Upper lobe of right lung (tissue), 1 donor: ENCODE data around the gene ZSCAN2. TPM values are rescaled to one million over a fixed set of nuclear protein-coding genes. Genes with fewer than 3 reads are reported as not detected.

ENCODE experiments used
- ATAC-seq: fragments of 200-7000 bp; cut with Tn5 transposase; one replicate; pipeline ENCODE4 v1.9.1; 2020; ENCODE audit warnings: mild to moderate bottlenecking, moderate library complexity
- DNase-seq: peaks from one replicate; pipeline ENCODE4 v3.0.0-alpha.2; 2020
- H3K27ac ChIP-seq: fragments of 200-600 bp; one replicate; pipeline ENCODE4 v1.8.0; 2022
- H3K27me3 ChIP-seq: fragments of 200-600 bp; one replicate; pipeline ENCODE4 v1.8.0; 2022; ENCODE audit warnings: mild to moderate bottlenecking
- H3K36me3 ChIP-seq: fragments of 200-600 bp; one replicate; pipeline ENCODE4 v1.8.0; 2022
- H3K4me1 ChIP-seq: fragments of 200-600 bp; one replicate; pipeline ENCODE4 v1.8.0; 2022
- H3K4me3 ChIP-seq: fragments of 200-600 bp; one replicate; pipeline ENCODE4 v1.8.0; 2022; ENCODE audit warnings: mild to moderate bottlenecking
- H3K9me3 ChIP-seq: fragments of 200-600 bp; one replicate; pipeline ENCODE4 v1.8.0; 2022
- intact Hi-C: fragments of 100-400 bp; cut with DNase I; formaldehyde crosslinking; loops from one replicate; pipeline ENCODE4 v1.11.0; 2022
- total RNA-seq: library from RNA; stranded (reverse); fragmentation: NEBNext Ultra II Directional; extraction: Animal tissue kit (Norgen Biotek cat#: 25700); gene quantifications from one replicate; pipeline ENCODE4 v1.2.1, GENCODE V29; 2021
- TF ChIP-seq, protein P1 (sequence below): fragments of 200-600 bp; IDR thresholded peaks from one replicate; pipeline ENCODE4 v1.8.0; 2022; ENCODE audit warnings: antibody characterized with exemption
- donor health status: DM: no; HTN: yes; CAD: no; lungs with severe emphysema.

The ZSCAN2 gene
- total RNA-seq, 1 donor from 2014 or later = 5.8 TPM

DNA sequence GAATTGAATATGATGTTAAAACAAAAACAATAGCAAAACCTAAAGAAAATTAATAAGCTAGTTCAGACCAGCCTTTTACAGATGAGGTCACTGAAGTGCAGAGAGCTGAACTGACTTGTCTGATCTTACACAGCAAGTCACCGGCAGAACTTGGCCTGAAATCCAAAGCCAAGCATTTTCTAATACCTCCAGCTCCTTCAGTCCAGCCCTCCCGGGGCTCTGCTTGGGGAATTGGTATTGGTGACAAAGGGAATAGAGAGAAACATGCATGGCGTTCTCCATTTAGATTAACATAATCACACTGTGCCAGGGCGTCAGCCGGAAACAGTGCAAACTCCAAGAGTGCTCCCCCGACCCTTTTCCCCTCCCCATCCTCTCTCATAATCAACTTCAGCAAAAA is 14.1 kb upstream of the ZSCAN2 start:
- no peaks in the 10 kb centered on the region for H3K36me3 ChIP-seq
- H3K9me3 ChIP-seq = no peaks in the 10 kb centered on the region
- no peak overlapping the region for H3K27ac ChIP-seq
- peaks cover 3% of the 10 kb centered on the region for H3K4me1 ChIP-seq
- ATAC-seq (no peak), DNase-seq (no peak)
- no peaks in the 10 kb centered on the region for H3K27me3 ChIP-seq
- intact Hi-C loops = loop anchor here (5.0 kb wide), 1 partner anchor 346 kb away; no protein-coding TSS in a partner anchor
- H3K4me3 ChIP-seq = no peak overlapping the region
- TF ChIP-seq, protein P1, sequence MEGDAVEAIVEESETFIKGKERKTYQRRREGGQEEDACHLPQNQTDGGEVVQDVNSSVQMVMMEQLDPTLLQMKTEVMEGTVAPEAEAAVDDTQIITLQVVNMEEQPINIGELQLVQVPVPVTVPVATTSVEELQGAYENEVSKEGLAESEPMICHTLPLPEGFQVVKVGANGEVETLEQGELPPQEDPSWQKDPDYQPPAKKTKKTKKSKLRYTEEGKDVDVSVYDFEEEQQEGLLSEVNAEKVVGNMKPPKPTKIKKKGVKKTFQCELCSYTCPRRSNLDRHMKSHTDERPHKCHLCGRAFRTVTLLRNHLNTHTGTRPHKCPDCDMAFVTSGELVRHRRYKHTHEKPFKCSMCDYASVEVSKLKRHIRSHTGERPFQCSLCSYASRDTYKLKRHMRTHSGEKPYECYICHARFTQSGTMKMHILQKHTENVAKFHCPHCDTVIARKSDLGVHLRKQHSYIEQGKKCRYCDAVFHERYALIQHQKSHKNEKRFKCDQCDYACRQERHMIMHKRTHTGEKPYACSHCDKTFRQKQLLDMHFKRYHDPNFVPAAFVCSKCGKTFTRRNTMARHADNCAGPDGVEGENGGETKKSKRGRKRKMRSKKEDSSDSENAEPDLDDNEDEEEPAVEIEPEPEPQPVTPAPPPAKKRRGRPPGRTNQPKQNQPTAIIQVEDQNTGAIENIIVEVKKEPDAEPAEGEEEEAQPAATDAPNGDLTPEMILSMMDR = no peak

DNA sequence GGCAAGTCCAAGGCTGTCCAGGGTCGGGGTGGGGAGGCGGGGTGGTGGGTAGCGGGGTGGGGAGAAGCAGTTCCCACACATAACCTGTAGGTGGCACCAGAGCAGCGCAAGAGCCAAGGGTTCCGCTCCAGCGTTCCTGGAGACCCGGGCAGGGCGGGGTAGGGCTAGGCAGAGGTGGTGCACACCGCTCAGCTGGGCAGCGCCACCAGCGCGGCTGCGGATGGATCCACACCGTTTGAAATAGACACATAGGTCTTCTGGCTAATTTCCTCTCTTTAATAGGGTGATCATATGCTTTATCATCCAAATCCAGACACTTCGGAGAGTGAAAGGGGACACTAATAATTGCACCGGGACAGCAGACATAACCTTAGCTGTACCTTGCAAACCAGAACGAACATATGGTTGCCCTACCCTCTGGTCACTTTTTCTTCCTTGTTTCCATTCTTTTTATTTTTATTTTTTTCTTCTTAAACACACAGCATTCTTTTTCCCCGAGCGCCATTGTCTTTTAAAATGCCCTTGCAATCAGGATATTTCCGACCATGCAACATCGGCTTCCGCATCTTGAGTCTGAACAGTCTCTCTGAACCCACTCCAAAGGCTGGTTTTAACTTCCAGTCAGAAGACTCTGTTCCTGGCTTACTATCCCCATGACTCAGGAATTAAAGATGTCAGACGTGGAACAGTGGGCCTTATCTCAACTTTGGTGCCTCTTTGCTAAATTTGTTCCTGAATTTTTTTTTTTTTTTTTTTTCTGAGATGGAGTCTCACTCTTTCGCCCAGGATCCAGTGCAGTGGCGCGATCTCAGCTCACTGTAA is 12.5 kb upstream of the ZSCAN2 start:
- intact Hi-C loops = loop anchor here (5.0 kb wide), 1 partner anchor 344 kb away; no protein-coding TSS in a partner anchor
- H3K36me3 ChIP-seq = no peaks in the 10 kb centered on the region
- DNase-seq (peak; percentile 93), ATAC-seq (peak; percentile 100)
- peaks cover 3% of the 10 kb centered on the region for H3K4me1 ChIP-seq
- no peak overlapping the region for H3K27ac ChIP-seq
- H3K4me3 ChIP-seq = peak overlapping the region; percentile 50
- H3K9me3 ChIP-seq = no peaks in the 10 kb centered on the region
- TF ChIP-seq, protein P1 = peak; percentile 93
- no peaks in the 10 kb centered on the region for H3K27me3 ChIP-seq

DNA sequence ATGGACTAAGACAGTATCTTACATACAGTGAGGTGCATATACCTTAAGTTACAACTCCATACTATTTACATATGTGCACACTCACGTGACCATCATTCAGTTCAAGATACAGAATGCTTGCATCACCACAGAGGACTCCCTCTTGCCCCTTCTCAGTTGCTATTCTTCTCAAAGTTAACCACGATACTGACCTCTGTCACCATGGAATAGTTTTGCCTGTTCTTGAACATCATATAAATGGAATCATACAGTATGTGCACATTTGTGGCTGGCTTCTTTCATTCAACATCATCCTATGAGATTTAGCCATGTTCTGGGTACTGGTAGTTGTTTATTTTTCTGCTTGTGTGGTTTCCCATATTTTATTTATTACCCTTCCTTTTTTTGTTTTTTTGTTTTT is 10.4 kb upstream of the ZSCAN2 start:
- intact Hi-C loops = no loop called here
- ATAC-seq (no peak), DNase-seq (no peak)

DNA sequence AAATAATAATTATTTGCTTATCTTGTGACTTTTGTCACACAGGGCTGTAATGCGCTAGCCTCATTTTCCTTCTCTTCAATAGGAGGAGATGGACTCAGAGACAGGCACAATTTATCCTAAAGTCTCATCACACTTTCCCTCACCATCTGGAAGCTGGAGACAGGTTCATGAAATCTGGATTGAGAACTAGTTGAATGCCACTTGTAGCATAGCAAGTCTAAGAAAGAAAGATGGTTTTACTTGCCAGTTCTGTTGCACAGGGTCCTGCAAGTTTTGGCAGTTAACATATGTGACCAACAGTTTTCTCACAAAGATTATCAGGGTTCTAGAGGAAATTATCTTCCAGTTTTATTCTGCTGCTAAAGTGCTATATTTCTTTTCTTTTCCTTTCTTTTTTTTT is 9.0 kb upstream of the ZSCAN2 start:
- H3K4me3 ChIP-seq = no peak overlapping the region
- no peak for ATAC-seq
- intact Hi-C loops = no loop called here
- no peaks in the 10 kb centered on the region for H3K27me3 ChIP-seq
- H3K9me3 ChIP-seq = no peaks in the 10 kb centered on the region
- DNase-seq = no peak
- no peak overlapping the region for H3K27ac ChIP-seq
- H3K36me3 ChIP-seq = no peaks in the 10 kb centered on the region
- H3K4me1 ChIP-seq = peaks cover 7% of the 10 kb centered on the region
- TF ChIP-seq, protein P1 = no peak

More for the DNA sequence above, 10.4 kb upstream of the ZSCAN2 start:
- Histone ChIP-seq H3K9me3 (no peaks in the 10 kb centered on the region), H3K4me1 (peaks cover 7% of the 10 kb centered on the region), H3K4me3 (no peak overlapping the region), H3K27ac (no peak overlapping the region), H3K36me3 (no peaks in the 10 kb centered on the region), H3K27me3 (no peaks in the 10 kb centered on the region)
- TF ChIP-seq, protein P1 = no peak

DNA sequence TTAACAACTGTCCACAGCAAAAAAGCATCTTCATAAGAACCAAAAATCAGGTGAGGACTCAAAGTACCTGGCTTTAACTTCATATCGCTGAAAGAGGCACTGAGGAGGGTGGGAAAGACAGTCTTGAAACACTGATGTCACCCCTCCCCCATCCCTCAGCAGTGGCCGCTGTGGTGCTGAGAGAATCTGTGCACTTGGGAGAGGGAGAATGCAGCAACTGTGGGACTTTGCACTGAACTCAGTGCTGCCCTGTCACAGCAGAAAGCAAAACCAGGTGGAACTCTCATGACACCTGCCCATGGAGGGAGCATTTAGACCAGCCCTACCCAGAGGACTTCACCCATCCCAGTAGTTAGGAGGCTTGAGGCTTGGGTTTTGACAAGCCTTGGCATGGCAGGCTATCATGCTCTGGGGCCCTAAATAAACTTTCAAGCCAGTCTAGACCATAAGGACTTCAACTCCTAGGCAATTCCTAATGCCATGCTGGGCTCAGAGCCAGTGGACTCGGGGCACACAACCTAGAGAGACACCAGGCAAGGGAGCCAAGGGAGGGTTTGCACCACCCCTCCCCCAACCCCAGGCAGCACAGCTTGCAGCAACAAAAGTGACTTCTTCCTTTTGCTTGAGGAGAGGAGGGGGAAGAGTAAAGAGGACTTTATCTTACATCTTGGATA is 6.1 kb upstream of the ZSCAN2 start:
- peaks cover 17% of the 10 kb centered on the region for H3K4me1 ChIP-seq
- intact Hi-C loops = no loop called here
- no peaks in the 10 kb centered on the region for H3K9me3 ChIP-seq
- ATAC-seq (no peak), DNase-seq (no peak)
- no peak overlapping the region for H3K4me3 ChIP-seq
- H3K36me3 ChIP-seq = no peaks in the 10 kb centered on the region
- TF ChIP-seq, protein P1 = no peak
- no peak overlapping the region for H3K27ac ChIP-seq
- no peaks in the 10 kb centered on the region for H3K27me3 ChIP-seq
